LNCAP (cell line): ENCODE data around the gene KIR2DL4.
"Not testable (repeated sequence)": the region's sequence is repeated elsewhere in the genome, so short reads cannot be mapped to it uniquely, and the experiment has no call there.

Experiments
- CTCF ChIP-seq: fragments of 450-650 bp; IDR thresholded peaks from 2 replicates; pipeline ENCODE4 v1.5.1; 2017; ENCODE audit warnings: mild to moderate bottlenecking

KIR2DL4 gene

GRCh38 chr19:54803410-54803809 is at the start of gene KIR2DL4:
KIR2DL4 (plus strand) TSS chr19:54803610; CDS start chr19:54803652, 42 bp downstream.
- TF ChIP-seq CTCF = no peak

GRCh38 chr19:54769646-54770045 is 33.8 kb upstream of the KIR2DL4 start, which contains the start of gene KIR2DL1:
KIR2DL1 (plus strand) TSS chr19:54769793; CDS start chr19:54769851, 58 bp downstream.
- not testable (repeated sequence) for TF ChIP-seq CTCF

- TF ChIP-seq CTCF = no peak
These were observed 12.7 kb upstream of the KIR2DL4 start for GRCh38 chr19:54790711-54791110.

GRCh38 chr19:54791476-54791875 is 11.9 kb upstream of the KIR2DL4 start:
- TF ChIP-seq CTCF = no peak

GRCh38 chr19:54792814-54793213 is 10.6 kb upstream of the KIR2DL4 start:
- no peak for TF ChIP-seq CTCF

GRCh38 chr19:54795758-54796157 is 7.7 kb upstream of the KIR2DL4 start:
- no peak for TF ChIP-seq CTCF

- TF ChIP-seq CTCF = no peak
These were observed 691 bp downstream of the KIR2DL4 start for GRCh38 chr19:54804101-54804500.

- no peak for TF ChIP-seq CTCF
These were observed 1.2 kb downstream of the KIR2DL4 start for GRCh38 chr19:54804571-54804970.
